Stimulated activated CD8-positive, alpha-beta memory T cell treated with anti-CD3 and anti-CD28 coated beads, Interleukin-15, amount 100 ng/mL, for 24 hours (primary cell): ENCODE data around the gene QSOX2.

Source experiments
- DNase-seq: peaks from one replicate; pipeline ENCODE4 v3.0.0-alpha.2; 2020; ENCODE audit warnings: low read depth

Gene QSOX2

DNA sequence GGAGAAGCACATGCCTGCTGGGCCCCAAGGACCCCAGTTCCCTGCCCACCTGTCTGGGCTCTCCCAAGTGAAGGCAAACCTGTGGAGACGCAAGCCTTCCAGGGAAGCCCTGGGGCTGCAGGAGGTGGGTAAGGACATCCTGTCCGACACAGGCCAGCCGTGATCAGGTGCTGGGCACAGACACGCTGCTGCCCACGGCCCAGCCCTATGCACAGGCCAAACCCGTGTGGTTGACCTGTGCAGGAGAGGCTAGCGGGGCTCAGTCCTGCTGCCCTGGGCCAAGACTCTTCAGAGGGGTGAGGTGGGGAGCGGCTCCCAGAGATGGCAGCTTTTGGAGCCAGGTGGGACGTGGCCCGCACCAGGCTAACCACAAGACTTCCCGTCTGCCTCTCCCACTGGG is 55.0 kb downstream of the QSOX2 start:
- no peak for DNase-seq

DNA sequence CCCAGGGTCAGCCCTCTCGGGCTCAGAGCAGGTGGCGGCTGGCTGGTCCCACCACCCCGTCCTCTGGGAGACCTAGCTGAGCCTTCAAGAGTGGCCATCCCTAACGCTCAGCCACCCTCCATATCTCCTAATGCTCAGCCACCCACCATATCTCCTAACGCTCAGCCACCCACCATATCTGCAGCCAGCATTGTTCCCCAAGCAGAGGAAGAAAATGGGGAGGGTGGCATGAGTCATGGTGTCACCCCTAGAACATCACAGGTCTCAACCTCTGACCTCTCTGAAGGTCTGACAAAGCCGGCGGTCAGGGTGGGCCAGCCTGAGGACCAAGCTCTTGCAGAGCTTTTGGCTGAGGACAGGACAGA is 55.4 kb downstream of the QSOX2 start:
- no peak for DNase-seq

DNA sequence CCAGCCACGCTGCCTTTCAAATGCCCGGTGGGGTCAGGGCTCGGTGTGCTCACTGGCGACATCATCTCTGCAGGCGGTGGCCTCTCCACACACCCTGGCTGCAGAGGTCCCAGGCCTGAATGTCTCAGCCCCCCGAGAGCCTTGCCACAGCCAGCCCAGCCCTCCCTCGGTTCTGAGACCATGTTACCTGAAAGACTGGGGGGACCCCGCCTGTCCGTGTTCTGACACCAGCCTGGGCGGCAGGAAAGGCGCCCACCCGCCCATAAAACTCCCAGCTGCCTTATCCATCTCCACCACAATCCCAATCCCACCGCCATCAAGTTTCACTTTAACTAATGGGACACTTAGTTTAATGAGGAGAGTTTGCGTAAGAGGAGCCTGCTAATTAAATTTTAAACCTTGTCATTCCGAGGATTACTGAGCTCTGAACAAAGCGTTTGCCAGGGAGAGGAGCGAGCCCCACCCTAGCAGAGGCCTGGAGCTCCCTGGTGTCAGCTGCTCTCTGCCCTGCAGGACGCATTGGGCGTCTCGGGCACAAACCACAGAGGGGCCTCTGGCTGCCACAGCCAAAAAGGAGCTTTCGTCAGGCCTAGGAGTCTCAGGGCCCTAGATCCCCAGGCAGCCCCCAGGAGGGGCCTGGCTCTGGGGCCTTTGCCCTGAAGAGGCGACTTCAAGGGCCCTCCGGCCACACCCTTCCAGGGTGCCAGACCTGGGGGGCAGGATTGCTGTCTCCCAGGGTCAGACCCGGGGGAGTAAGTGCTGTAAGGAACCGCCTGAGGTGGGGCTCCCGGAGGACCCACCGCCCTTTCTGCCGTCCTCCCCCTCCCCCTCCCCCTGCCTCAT is 56.0 kb downstream of the QSOX2 start:
- no peak for DNase-seq

DNA sequence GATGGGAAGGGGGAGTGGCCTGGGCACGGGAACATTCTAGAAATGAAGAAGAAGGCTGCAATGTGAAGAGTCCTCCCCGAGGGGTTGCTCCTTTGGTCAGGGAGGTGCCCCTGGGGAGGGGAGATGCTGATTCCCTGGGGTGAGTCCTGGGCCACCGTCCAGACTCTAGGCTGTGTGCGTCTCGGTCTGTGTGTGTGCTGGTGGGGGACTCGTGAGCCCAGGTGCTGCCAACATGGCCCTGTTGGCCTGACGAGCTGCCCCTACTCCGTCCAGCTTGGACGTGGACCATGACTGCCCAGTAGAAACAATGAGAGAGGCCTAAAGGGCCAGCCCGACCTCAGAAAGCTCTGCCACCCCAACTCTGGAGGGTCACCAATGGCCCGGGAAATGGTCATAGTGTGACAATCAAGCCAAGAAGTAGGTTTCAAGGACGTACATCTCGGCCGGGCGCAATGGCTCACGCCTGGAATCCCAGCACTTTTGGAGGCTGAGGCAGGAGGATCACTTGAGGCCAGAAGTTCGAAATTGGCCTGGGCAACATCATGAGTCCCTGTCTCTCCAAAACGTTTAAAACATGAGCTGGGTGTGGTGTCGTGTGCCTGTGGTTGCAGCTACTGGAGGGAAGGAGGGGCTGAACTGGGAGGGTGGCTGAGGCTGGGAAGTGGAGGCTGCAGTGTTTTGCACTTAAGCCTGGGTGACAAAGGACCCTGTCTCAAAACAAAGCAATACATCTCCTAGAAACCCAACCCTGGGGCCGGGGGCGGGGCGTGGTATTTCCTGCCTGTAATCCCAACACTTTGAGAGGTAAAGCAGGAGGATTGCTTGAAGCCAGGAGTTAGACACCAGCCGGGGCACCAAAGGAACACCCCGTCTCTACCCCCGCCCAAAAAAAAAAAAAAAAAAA is 57.7 kb downstream of the QSOX2 start:
- DNase-seq, result no peak

DNA sequence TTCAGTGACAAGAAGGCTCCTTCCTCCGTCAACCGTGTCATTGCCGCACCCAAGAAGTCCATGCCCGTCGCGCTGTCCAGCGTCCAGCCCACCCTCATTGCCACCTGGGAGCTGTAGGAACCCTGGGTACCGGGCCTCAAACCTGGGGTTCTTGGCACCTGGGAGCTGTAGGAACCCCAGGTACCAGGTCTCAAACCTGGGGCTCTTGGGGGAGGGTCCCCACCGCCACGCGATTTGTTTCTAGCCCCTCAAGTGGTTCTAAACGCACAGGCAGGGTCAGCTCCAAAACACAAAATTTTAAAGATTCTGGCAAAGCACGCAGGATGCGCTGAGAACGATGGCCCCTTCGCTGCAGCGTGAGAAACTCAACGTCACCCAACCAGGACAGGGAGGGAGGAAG is 58.4 kb downstream of the QSOX2 start:
- DNase-seq, result no peak

DNA sequence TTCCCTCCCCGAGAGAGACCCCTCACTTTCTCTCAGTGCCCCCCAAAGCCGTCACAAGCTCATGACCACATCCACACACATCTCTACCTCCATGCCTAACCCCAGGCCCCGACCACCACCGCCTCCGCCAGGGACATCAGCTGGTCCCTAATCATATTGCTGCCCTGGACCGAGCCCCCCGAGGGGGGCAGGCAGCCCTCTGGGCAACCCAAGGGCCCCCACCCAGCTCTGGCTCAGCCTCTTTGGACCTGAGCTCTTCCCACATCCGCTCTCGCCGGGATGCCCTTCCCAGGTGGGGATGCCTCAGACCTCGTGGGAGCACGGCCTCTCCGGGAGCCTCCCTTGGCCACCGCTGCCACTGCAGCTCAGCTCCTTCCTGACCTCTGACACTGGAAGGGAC is 59.2 kb downstream of the QSOX2 start:
- DNase-seq, result no peak

DNA sequence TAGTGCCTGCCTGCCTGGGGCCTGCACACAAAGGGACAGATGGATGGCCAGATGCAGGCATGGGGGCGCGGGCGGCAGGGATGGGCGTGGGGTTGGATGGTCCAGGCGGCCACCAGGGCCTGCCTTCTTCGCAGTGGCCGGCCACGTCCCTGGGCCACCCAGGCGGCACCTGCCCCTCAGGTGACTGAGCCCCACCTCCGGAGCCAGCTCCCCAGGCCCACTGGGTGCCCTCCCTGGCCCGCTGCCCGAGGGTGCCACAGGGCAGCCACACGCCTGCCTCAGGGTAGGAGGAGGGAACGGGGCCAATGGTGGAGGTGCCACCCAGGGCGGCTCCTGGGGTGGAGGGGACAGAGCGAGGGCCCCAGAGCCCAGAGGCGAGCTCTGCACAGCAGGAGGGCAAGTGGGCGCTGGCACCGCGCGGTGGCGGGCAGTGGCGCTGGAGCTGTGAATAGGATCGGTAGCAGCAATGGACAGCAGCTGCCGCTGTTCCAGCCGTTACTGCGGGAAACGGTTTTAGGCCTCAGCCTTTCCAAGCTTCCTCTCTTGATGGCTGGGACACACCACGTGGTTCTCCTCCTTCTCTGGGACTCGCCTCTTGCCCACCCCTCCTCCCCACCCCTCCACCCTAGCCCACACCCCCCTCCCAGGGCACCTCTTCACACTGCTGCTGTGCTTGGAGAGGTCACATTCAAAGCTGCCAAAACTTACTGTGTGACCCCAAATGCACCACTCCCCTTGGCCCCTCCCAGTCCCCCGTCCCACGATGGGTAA is 59.8 kb downstream of the QSOX2 start:
- DNase-seq, result no peak

DNA sequence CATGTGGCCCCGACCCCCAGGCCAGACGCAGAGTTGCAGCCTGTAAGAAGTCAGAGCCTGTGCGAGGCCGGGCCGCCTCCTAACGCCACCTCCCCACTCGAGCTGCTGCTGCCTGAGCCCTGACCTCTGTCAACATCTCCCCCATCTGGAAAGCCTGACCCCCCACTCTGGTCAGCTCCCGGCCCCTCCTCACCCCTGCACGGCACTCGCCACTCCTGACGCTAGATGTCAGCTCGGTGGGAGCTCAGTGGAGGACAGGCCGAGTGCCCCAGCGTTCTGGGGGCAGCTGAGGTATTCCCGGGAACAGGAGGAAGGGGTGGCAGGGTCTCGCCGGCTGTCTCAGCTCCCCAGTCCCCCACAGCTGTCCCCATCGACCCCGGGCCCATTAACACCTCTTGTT is 60.5 kb downstream of the QSOX2 start:
- DNase-seq, result no peak

DNA sequence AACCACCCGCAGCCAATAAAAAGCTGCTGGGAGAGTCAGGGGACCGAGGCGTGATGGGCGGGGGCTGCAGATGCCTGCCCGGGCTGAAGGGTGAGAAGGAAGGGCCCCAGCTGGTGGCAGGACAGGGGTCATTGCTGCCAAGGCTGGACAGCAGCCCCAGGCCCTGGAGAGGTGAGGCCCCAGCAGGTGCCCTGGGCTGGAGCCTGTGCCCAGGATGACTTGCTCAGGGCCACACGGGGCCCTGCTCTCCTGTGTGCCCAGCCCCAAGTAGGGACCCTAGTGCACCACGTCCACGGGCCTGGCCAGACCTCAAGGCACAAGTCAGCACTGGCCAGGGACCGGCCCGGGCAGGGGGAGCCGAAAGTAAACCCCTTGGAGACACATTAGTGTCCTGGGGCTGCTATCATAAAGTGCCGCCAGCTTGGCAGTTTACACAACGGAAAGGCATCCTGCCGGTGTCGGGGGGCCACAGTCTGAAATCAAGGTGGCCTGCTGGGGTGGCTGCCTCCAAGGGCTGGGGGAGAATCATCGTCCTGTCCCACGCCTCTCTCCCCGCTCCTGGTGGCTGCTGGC is 62.7 kb downstream of the QSOX2 start:
- DNase-seq, result no peak

DNA sequence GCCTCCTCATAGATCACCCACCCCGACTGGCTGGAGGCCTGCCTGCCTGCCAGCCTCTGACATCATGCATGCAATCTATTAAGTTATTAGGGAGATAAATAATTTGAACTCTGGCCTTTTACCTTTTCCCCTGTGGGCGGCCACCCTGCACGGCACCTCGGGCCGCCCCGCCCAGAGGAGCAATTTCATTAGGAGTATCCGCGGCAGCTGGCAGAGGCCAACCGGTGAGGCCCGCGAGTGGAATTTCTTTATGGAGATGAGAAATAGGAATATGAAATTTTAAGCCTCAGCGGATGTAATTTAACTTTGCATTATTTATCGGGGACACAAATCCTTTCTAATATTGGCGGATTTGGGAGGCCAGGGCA is 63.2 kb downstream of the QSOX2 start:
- DNase-seq, result no peak

DNA sequence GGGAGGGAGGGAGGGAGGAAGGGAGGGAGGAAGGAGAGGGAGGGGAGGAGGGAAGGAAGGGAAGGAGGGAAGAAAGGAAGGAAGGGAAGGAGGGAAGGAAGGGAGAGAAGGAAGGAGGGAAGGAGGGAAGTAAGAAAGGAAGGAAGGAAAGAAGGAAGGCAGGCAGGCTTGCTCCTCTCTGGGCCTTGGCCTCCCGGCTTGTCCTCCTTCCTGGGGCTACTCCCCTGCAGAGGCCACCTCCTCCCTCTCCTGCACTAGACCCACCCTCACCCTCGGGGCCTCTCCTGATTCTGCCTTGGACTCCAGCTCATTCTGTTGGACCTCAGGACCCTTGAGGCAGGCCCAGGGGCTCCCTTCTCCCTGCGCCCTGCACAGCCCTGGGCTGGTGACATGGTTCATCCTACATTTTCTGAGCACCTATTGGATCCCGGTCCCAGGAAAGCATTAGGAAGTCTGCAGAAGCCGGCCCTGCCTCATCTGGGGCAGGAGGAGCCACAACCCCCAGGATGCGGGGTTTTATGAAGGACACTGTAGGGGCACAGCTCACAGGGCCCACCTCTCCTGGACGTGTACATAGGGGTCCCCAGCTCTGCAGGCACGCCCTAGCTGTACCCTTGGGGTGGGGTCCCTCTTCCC is 63.7 kb downstream of the QSOX2 start:
- DNase-seq, result no peak

DNA sequence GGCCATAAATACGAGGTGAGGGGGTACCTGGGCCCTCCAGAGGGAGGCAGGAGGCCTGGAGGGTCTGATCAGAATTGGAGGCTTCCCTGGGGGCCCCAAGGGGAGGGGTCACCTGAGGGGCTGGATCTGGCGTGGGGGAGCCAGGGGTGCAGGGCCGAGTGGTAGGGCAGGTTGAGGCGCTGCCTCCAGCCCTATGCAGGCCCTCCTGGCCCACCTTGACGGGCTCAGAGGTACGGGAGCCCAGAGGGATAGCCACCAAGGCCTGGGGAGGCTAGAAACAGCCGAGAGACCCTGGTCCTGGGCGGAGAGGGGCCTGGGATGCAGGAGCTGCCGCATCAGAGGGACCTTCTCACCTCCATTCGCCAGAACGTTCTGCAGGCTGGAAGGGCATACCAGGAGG is 65.0 kb downstream of the QSOX2 start:
- no peak for DNase-seq

DNA sequence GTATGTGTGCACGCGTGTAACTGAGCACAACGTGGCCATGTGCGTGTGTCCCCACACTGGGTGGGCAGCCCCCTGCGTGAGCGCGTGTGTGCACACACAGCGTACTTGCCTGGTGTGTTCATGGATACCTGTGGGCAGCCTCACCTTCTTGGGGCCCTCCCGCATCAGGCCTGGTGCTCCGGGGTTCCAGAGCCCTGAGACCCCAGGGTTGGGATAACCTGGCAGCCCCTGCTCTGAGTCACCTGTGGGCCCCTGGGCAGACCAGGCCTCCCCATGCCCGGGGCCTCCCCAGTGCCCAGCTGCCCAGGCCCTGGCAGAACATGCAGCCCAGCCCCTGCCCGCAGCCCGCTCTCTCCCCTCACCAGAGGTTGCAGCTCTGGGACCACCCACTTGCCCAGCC is 65.9 kb downstream of the QSOX2 start:
- no peak for DNase-seq

DNA sequence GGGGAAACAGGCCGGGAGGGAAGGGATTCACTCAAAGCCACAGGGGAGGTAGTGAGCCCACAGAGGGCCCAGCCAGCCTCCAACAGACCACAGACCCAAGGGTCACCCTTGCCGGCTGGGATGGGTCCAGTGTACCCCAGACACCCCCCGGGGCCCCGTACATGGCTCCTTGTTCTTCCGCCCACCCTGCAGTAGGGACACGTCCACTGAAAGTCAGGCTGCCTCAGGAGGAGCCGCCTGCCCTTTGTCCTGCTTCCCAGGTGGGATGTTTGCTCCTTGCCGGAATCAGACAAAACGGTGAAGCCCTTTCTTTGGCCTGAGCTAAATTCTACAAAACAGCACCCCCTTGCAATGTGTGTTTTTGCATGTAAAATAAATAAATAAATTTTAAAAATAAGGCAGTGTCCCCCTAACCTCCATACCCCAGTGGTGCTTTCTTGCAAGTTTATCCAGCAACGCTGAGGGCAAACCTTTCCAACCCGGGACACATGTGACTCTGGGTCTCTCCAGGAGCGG is 66.5 kb downstream of the QSOX2 start:
- no peak for DNase-seq

DNA sequence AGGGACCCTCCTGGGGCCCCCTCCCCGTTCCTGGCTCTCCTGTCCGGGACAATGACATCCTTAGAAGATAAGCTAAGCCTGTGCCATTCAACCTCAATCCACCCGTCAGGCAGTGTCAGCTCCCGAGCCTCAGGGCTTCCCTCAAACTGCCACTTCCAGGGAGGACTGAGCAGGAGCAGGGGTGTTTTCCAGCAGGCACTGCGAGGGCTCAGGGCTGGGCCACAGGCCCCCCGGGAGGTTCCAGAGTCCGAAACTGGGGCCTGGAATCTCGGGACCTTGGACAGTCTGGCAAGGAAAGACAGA is 66.9 kb downstream of the QSOX2 start:
- DNase-seq, result no peak

DNA sequence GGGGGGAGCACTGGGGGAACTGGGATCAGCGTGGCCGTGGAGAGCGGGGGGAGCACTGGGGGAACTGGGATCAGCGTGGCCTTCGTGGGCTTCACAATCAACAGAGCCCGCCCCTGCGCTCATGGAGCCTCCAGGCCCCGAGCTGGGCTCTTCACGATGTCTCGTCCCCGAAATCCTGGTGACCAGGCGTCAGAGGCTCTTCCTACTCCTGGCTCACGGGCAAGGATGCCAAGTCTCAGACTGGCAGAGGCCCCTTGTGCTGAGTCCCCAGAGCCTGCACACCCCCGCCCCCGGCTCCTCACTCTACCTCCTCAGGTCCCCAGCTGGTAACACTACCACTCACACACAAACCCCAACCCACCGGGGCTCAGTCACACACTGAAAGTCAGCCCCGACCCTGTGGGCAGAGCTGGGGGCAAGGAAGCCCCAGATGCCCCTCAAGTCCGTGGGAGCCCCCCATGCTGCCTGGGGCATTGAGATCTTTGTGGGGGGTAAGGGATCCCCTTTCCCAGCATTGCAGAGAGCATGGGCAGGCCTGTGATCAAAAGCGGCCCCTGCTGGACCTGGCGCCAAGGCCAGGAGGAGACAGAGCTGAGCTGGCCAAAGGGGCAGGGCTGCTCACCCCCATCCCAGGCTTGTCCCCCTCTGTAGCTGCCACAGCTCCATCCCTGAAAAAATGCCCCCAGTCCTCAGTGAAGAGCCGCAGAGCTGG is 67.4 kb downstream of the QSOX2 start:
- DNase-seq, result no peak

DNA sequence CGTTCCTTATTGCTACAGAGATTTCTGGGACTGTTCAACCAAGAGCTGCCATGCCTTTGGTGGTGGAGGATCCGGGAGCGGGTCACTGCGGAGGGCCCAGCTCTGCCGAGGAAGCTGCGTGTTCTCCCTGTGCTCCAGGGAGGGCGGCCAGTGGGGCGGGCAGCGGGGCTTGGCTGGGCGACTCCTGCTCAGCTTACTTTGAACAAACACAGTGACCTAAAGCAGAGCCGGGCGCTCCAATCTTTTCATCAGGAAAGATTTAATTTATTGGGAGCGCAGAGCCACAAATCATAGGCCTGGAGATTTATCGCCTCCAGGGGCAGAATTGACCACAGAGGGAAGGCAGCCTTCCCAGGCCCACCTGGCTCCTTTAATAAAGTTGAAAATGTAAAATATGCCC is 68.4 kb downstream of the QSOX2 start:
- DNase-seq, result no peak

DNA sequence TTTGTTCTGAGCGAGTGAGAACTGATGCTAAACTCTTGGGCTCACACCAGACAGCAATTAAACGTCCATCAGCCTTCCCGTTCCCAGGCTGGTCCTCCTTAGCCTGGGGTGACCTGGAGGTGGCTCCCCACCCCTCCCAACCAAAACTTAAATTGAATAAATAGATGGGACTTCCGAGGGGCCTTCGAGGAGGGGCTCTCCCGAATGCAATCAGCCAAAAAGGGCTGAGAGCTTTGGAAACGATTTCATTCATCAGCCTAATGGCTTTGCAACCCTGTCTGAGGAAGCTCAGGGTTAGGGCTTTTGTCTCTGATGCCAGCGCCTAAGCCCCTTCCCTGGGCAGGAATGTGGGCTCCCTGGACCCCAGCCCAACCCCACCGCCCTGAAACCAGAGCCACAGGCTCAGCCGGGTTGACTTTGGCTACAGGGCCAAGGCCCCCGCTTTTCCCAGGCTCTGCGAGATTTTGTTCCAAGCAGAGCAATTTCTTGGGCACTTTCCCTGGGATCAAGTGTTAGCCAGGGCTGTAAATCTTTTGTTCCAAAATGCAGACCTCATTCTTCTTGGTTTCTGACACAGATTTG is 69.9 kb downstream of the QSOX2 start:
- no peak for DNase-seq

DNA sequence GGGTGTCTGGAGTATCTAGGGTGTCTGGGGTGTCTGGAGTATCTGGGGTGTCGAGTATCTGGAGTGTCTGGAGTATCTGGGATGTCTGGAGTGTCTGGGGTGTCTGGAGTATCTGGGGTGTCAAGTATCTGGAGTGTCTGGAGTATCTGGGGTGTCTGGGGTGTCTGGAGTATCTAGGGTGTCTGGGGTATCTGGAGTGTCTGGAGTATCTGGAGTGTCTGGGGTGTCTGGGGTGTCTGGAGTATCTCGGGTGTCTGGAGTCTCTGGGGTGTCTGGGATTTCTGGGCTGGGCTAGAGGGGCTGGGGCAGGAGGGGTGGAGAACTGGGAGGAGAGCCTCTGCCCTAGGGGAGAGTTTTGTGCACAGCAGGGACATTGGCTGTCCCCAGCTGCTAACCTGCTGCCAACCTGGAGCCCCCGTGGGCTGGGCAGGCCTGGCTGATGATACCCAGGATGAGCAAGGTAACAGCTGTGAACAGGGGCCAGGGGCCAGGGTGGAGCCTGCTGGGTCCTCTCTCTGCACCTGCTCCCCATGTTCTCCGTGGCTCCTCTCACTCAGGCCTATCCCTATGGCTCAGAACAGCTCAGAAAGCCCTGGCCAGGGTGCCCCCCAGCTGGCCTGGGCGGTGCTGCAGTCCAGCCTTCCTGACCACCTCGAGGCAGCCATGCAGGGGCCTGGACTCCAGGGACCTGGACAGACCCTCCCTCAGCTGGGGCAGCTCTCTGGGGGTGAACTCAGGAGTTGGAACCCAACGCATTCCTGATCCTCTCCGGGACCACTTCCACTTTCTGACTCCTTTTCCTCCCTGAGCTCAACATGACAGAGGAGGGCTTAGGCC is 70.6 kb downstream of the QSOX2 start:
- DNase-seq, result no peak
